Panc1 (cell line): ENCODE measurements around the gene ABCB7. TPM values are rescaled to one million over a fixed set of nuclear protein-coding genes. Genes with fewer than 3 reads are reported as not detected.

Source experiments
- ATAC-seq: fragments of 200-7000 bp; cut with Tn5 transposase; 2 replicates; pipeline ENCODE4 v1.9.1; 2020; ENCODE audit warnings: mild to moderate bottlenecking, moderate library complexity
- BruUV-seq: library from RNA; stranded (reverse); fragments of 400-500 nt; replicated peaks from 2 replicates; lab custom pipeline; 2021; lab: Mats Ljungman, UMichigan
- CTCF ChIA-PET: fragments of 300-600 bp; sonication (Branson Sonifier 250); formaldehyde crosslinking; loops from one replicate; lab custom pipeline; 2022; ENCODE audit warnings: antibody characterized with exemption; lab: Charles Lee
- POLR2A ChIA-PET: fragments of 300-600 bp; sonication (Branson Sonifier 250); formaldehyde crosslinking; loops from one replicate; lab custom pipeline; 2022; ENCODE audit warnings: antibody characterized with exemption; lab: Charles Lee
- DNase-seq: peaks from one replicate; pipeline ENCODE4 v3.0.0-alpha.2; 2010; ENCODE audit warnings: low read depth, low spot score
- H3K27ac ChIP-seq: 2 replicates; pipeline ENCODE4 v1.5.1; 2011; ENCODE audit warnings: mild to moderate bottlenecking, low read length, inconsistent platforms
- H3K27me3 ChIP-seq: fragments of 200-500 bp; sonication (Bioruptor generic); 2 replicates; pipeline ENCODE4 v1.6.0; 2014; ENCODE audit warnings: low read length, inconsistent platforms; ENCODE audit not compliant: control insufficient read depth, insufficient read depth
- H3K36me3 ChIP-seq: fragments of 200-500 bp; sonication (Bioruptor generic); 2 replicates; pipeline ENCODE4 v1.5.1; 2014; ENCODE audit warnings: inconsistent platforms, mild to moderate bottlenecking, low read length, moderate library complexity; ENCODE audit not compliant: control insufficient read depth, insufficient read depth
- H3K4me1 ChIP-seq: 2 replicates; pipeline ENCODE4 v1.5.1; 2011; ENCODE audit warnings: inconsistent platforms, mild to moderate bottlenecking, low read length, moderate library complexity; ENCODE audit not compliant: control insufficient read depth, insufficient read depth
- H3K4me3 ChIP-seq, 2 experiments: 2 replicates each; pipeline ENCODE4 v1.5.1; 2011 to 2012; ENCODE audit warnings: low read depth in 2 of 2, low read length in 2 of 2, mild to moderate bottlenecking in 2 of 2, inconsistent platforms in 1 of 2, moderate library complexity in 1 of 2
- H3K9me3 ChIP-seq: fragments of 200-500 bp; sonication (Bioruptor generic); 2 replicates; pipeline ENCODE4 v1.5.1; 2014; ENCODE audit warnings: low read depth, mild to moderate bottlenecking, inconsistent platforms, low read length, moderate library complexity; ENCODE audit not compliant: control insufficient read depth, insufficient read depth
- CTCF ChIP-seq: fragments of 450-650 bp; IDR thresholded peaks from 2 replicates; pipeline ENCODE4 v1.5.1; 2017; ENCODE audit warnings: mild to moderate bottlenecking
- POLR2AphosphoS5 ChIP-seq: IDR thresholded peaks from 2 replicates; pipeline ENCODE4 v1.6.1; 2012; ENCODE audit warnings: mild to moderate bottlenecking, low read depth, low read length, moderate library complexity
- REST ChIP-seq, 2 experiments: IDR thresholded peaks; 2 replicates each; pipeline ENCODE4 v1.6.1; 2011 to 2012; ENCODE audit warnings: low read depth in 2 of 2, control low read depth in 1 of 2, low read length in 1 of 2, mild to moderate bottlenecking in 1 of 2, moderate library complexity in 1 of 2; ENCODE audit not compliant: insufficient read depth in 1 of 2
- SIN3A ChIP-seq: IDR thresholded peaks from 2 replicates; pipeline ENCODE4 v1.6.1; 2012; ENCODE audit warnings: low read depth, mild to moderate bottlenecking, low read length, moderate library complexity, borderline replicate concordance; ENCODE audit not compliant: insufficient read depth
- TCF7L2 ChIP-seq: IDR thresholded peaks from 2 replicates; pipeline ENCODE4 v1.6.1; 2011; ENCODE audit warnings: mild to moderate bottlenecking, low read depth, low read length, inconsistent platforms
- in situ Hi-C: cut with HindIII; loops from 2 replicates; pipeline ENCODE4 v1.10.0; 2016; ENCODE audit warnings: low sequenced_read_pairs, low pct_unique_long_range_greater_than_20kb
- intact Hi-C: fragments of 100-400 bp; cut with micrococcal nuclease; formaldehyde crosslinking; loops from one replicate; pipeline ENCODE4 v1.10.0; 2022; ENCODE audit not compliant: unreplicated experiment
- total RNA-seq: library from RNA; stranded (reverse); gene quantifications from one replicate; pipeline ENCODE4 v1.2.1, GENCODE V29; 2021; ENCODE audit not compliant: unreplicated experiment

ABCB7 gene
- total RNA-seq, 1 experiment from 2014 or later = 30.7 TPM

- intact Hi-C loops = no loop called here
- DNase-seq (no peak), ATAC-seq (peak; percentile 17; the same call in 1 of the 2 replicates)
- H3K36me3 ChIP-seq = no peaks in the 10 kb centered on the region
- no peaks in the 10 kb centered on the region for H3K9me3 ChIP-seq
- H3K27me3 ChIP-seq = no peaks in the 10 kb centered on the region
- TF ChIP-seq SIN3A (no peak), REST (IDR thresholded peaks at IDR 0.05; ENCODE audit: insufficient read depth in 1 of 2, low read depth in 2 of 2, low read length in 1 of 2) (no peak), TCF7L2 (no peak), POLR2AphosphoS5 (no peak), CTCF (no peak)
- ChIA-PET POLR2A (no interaction called here), CTCF (no interaction called here)
- peak overlapping the region; percentile 86 to 92 for H3K4me3 ChIP-seq
- H3K27ac ChIP-seq = peak overlapping the region; percentile 82
- in situ Hi-C loops = no loop called here
- H3K4me1 ChIP-seq = peaks cover 3% of the 10 kb centered on the region; the same call in 1 of the 2 replicates
- TSS peak; percentile 73 for BruUV-seq
Measured at GRCh38 chrX:75155447-75155826, 646 bp downstream of the ABCB7 start.

GRCh38 chrX:75154871-75155270, 1.2 kb downstream of the ABCB7 start:
- ATAC-seq = no peak
- intact Hi-C loops = no loop called here
- H3K27ac ChIP-seq = no peak overlapping the region
- TF ChIP-seq TCF7L2 = no peak
- TF ChIP-seq CTCF = no peak
- TF ChIP-seq REST (IDR thresholded peaks at IDR 0.05; ENCODE audit: insufficient read depth in 1 of 2, low read depth in 2 of 2, low read length in 1 of 2) = no peak
- TF ChIP-seq SIN3A = no peak
- TF ChIP-seq POLR2AphosphoS5 = no peak
- H3K4me1 ChIP-seq = peaks cover 3% of the 10 kb centered on the region; the same call in 1 of the 2 replicates
- no peaks in the 10 kb centered on the region for H3K27me3 ChIP-seq
- ChIA-PET CTCF (no interaction called here), POLR2A (no interaction called here)
- no peaks in the 10 kb centered on the region for H3K36me3 ChIP-seq
- no peak for DNase-seq
- peak overlapping the region in 1 of 2 experiments; percentile 86; a peak in 3 of 4 replicates for H3K4me3 ChIP-seq
- in situ Hi-C loops = no loop called here
- no peaks in the 10 kb centered on the region for H3K9me3 ChIP-seq
- no TSS peak for BruUV-seq
